PC-3 (cell line): Measurements from ENCODE around the gene PPP1R9B. TPM values are rescaled to one million over a fixed set of nuclear protein-coding genes. Genes with fewer than 3 reads are reported as not detected.

ENCODE experiments used
- ATAC-seq: fragments of 200-7000 bp; cut with Tn5 transposase; 2 replicates; pipeline ENCODE4 v1.9.1; 2020; ENCODE audit warnings: mild to moderate bottlenecking, moderate library complexity
- BruUV-seq: library from RNA; stranded (reverse); fragments of 400-500 nt; replicated peaks from 2 replicates; lab custom pipeline; 2021; lab: Mats Ljungman, UMichigan
- CTCF ChIA-PET: fragments of 300-600 bp; sonication (Branson Sonifier 250); formaldehyde crosslinking; loops from one replicate; lab custom pipeline; 2022; ENCODE audit warnings: antibody characterized with exemption; lab: Charles Lee
- POLR2A ChIA-PET: fragments of 300-600 bp; sonication (Branson Sonifier 250); formaldehyde crosslinking; loops from one replicate; lab custom pipeline; 2022; ENCODE audit warnings: antibody characterized with exemption; ENCODE audit not compliant: unreplicated experiment; lab: Charles Lee
- DNase-seq: peaks from one replicate; pipeline ENCODE4 v3.0.0-alpha.2; 2015
- H2AFZ ChIP-seq: fragments of 300-600 bp; sonication (generic); 2 replicates; pipeline ENCODE4 v1.6.0; 2016; ENCODE audit warnings: antibody characterized with exemption, low read length
- H3F3A ChIP-seq: fragments of 300-600 bp; sonication (generic); one replicate; pipeline ENCODE4 v1.6.0; 2017; ENCODE audit warnings: antibody characterized with exemption, low read length, control low read depth, mild to moderate bottlenecking; ENCODE audit not compliant: unreplicated experiment
- H3K27ac ChIP-seq: fragments of 300-600 bp; sonication (generic); 2 replicates; pipeline ENCODE4 v1.5.1; 2016; ENCODE audit warnings: mild to moderate bottlenecking, low read length
- H3K27me3 ChIP-seq: fragments of 300-600 bp; sonication (generic); 2 replicates; pipeline ENCODE4 v1.6.1; 2016; ENCODE audit warnings: low read length, mixed read lengths
- H3K36me3 ChIP-seq: fragments of 300-600 bp; sonication (generic); 2 replicates; pipeline ENCODE4 v1.6.1; 2016; ENCODE audit warnings: low read depth, mixed run types, low read length, mixed read lengths
- H3K4me1 ChIP-seq: fragments of 300-600 bp; sonication (generic); 2 replicates; pipeline ENCODE4 v1.5.1; 2016; ENCODE audit warnings: low read length; ENCODE audit not compliant: insufficient read depth
- H3K4me2 ChIP-seq: fragments of 300-600 bp; sonication (generic); 2 replicates; pipeline ENCODE4 v1.6.0; 2016; ENCODE audit warnings: low read length
- H3K4me3 ChIP-seq: fragments of 300-600 bp; sonication (generic); 2 replicates; pipeline ENCODE4 v1.5.1; 2016; ENCODE audit warnings: mild to moderate bottlenecking, low read length, mixed read lengths
- H3K79me2 ChIP-seq: fragments of 300-600 bp; sonication (generic); 2 replicates; pipeline ENCODE4 v1.6.1; 2017; ENCODE audit warnings: low read length, mixed read lengths
- H3K9ac ChIP-seq: fragments of 300-600 bp; sonication (generic); 2 replicates; pipeline ENCODE4 v1.6.0; 2016; ENCODE audit warnings: mild to moderate bottlenecking, low read length
- H3K9me2 ChIP-seq: fragments of 300-600 bp; sonication (generic); replicated peaks from 2 replicates; pipeline ENCODE4 v1.6.1; 2016; ENCODE audit warnings: mixed run types, low read length, mixed read lengths
- H3K9me3 ChIP-seq: fragments of 300-600 bp; sonication (generic); 2 replicates; pipeline ENCODE4 v1.6.1; 2016; ENCODE audit warnings: low read length, mixed read lengths
- H4K20me1 ChIP-seq: fragments of 300-600 bp; sonication (generic); 2 replicates; pipeline ENCODE4 v1.6.1; 2016; ENCODE audit warnings: low read length, mixed read lengths
- EZH2 ChIP-seq: fragments of 300-600 bp; sonication (generic); IDR thresholded peaks from one replicate; pipeline ENCODE4 v1.6.1; 2017; ENCODE audit warnings: antibody characterized with exemption, mild to moderate bottlenecking, low read length; ENCODE audit not compliant: unreplicated experiment
- EZH2phosphoT487 ChIP-seq: fragments of 300-600 bp; sonication (generic); IDR thresholded peaks from 2 replicates; pipeline ENCODE4 v1.6.1; 2018; ENCODE audit warnings: mild to moderate bottlenecking, antibody characterized with exemption, low read length, borderline replicate concordance
- intact Hi-C: fragments of 100-400 bp; cut with micrococcal nuclease; formaldehyde crosslinking; loops from 2 replicates; pipeline ENCODE4 v1.9.0; 2023
- total RNA-seq: library from RNA; depleted of rRNA; stranded (reverse); fragments of >200 nt; gene quantifications from 2 replicates; pipeline ENCODE4 v1.2.3, GENCODE V29; 2014
- TF ChIP-seq, protein P1 (sequence below): fragments of 300-600 bp; sonication (generic); conservative IDR thresholded peaks from 2 replicates; pipeline ENCODE4 v1.5.1; 2017; ENCODE audit warnings: antibody characterized with exemption, low read depth, mild to moderate bottlenecking, low read length

The PPP1R9B gene
- total RNA-seq, 1 experiment from 2014 or later = 67.7 TPM

DNA sequence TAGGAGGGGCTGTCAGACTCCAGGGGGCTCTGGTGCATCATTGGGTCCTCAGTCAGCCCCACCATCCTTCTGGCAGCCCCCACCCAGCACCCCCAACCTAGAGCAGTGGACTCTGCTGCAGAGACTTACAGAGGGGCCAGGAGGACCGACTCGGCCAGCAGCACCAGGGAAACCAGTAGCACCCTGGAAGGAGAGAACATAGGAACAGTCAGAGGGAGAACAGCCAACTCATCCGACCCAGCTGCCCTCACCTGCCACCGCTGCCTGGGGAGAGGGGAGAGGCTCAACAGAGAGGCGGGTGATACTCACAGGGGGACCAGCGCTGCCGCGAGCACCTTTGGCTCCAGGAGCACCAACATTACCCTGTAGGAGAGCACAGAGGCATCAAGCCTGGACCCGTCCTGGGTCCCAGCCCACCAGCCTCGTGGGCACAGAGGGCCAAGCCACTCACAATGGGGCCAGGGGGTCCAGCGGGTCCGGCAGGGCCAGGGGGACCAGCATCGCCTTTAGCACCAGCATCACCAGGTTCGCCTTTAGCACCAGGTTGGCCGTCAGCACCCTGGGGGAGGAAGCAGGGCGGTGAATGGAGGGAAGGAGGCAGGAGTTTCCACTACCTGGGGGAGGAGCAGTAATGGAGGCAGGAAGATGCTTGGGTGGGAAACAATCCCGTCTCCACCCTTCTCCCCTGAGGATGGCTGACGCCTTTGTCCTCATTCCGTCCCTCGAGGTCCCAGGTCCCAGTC, 39.2 kb upstream of the PPP1R9B start:
- POLR2A ChIA-PET = no interaction called here
- Histone ChIP-seq H3K9me3 (no peaks in the 10 kb centered on the region), H3K36me3 (peaks cover 15% of the 10 kb centered on the region; the same call in 1 of the 2 replicates), H3K27ac (no peak overlapping the region), H2AFZ (no peak overlapping the region), H3K27me3 (no peaks in the 10 kb centered on the region), H3K4me3 (no peak overlapping the region), H3K9me2 (no peaks in the 10 kb centered on the region), H3F3A (no peaks in the 10 kb centered on the region), H3K9ac (no peak overlapping the region), H3K4me2 (no peak overlapping the region), H3K4me1 (no peaks in the 10 kb centered on the region), H3K79me2 (no peaks in the 10 kb centered on the region), H4K20me1 (no peaks in the 10 kb centered on the region)
- intact Hi-C loops = no loop called here
- BruUV-seq = no TSS peak
- no peak for DNase-seq
- CTCF ChIA-PET = interaction anchor here (0.8 kb wide), 1 partner anchor 11 kb away, joined by 4 read pairs; no protein-coding TSS in a partner anchor
- TF ChIP-seq, protein P1, sequence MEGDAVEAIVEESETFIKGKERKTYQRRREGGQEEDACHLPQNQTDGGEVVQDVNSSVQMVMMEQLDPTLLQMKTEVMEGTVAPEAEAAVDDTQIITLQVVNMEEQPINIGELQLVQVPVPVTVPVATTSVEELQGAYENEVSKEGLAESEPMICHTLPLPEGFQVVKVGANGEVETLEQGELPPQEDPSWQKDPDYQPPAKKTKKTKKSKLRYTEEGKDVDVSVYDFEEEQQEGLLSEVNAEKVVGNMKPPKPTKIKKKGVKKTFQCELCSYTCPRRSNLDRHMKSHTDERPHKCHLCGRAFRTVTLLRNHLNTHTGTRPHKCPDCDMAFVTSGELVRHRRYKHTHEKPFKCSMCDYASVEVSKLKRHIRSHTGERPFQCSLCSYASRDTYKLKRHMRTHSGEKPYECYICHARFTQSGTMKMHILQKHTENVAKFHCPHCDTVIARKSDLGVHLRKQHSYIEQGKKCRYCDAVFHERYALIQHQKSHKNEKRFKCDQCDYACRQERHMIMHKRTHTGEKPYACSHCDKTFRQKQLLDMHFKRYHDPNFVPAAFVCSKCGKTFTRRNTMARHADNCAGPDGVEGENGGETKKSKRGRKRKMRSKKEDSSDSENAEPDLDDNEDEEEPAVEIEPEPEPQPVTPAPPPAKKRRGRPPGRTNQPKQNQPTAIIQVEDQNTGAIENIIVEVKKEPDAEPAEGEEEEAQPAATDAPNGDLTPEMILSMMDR = no peak
- TF ChIP-seq EZH2 = no peak
- TF ChIP-seq EZH2phosphoT487 = no peak
- no peak for ATAC-seq

DNA sequence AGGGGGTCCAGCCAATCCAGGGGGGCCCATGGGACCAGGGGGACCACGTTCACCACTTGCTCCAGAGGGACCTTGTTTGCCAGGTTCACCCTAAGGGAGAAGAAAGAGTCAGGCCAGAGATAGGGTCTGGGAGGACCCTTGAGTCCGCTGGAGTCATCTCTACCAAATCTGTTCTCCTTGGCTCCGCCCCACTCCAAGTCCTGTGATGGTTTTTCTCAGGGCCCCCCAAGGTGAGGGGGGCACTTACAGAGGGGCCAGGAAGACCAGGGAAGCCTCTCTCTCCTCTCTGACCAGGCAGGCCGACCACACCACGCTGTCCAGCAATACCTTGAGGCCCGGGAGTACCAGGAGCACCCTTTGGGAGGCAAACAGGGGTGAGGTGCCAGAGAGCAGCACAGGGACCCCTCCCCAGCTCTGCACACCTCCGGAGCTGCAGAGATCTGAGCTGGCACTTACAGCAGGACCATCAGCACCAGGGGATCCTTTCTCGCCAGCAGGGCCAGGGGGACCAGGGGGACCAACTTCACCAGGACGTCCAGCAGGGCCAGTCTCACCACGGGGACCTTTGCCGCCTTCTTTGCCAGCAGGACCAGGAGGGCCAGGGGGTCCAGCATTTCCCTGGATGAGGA, 38.6 kb upstream of the PPP1R9B start:
- H3K79me2 ChIP-seq = no peaks in the 10 kb centered on the region
- H3K36me3 ChIP-seq = peaks cover 15% of the 10 kb centered on the region; the same call in 1 of the 2 replicates

More for the DNA sequence above, 38.6 kb upstream of the PPP1R9B start:
- H3K9me3 ChIP-seq = no peaks in the 10 kb centered on the region
- H3K9ac ChIP-seq = no peak overlapping the region
- ATAC-seq (no peak), DNase-seq (no peak)
- no peak overlapping the region for H3K27ac ChIP-seq
- no TSS peak for BruUV-seq
- no peaks in the 10 kb centered on the region for H3K27me3 ChIP-seq
- POLR2A ChIA-PET = no interaction called here
- H3K4me1 ChIP-seq = no peaks in the 10 kb centered on the region
- TF ChIP-seq, protein P1 = no peak
- TF ChIP-seq EZH2phosphoT487 (no peak), EZH2 (no peak)
- no peak overlapping the region for H2AFZ ChIP-seq
- intact Hi-C loops = no loop called here
- H3K4me2 ChIP-seq = no peak overlapping the region
- H3F3A ChIP-seq = no peaks in the 10 kb centered on the region
- no peaks in the 10 kb centered on the region for H3K9me2 ChIP-seq
- no peak overlapping the region for H3K4me3 ChIP-seq
- no peaks in the 10 kb centered on the region for H4K20me1 ChIP-seq
- CTCF ChIA-PET = no interaction called here
